BLaER1 treated with 17β-estradiol and CSF1 and Interleukin-3, amounts not matched to agents 10 nM and 100 nM (cell line): ENCODE results near the gene PLK1.
"Not testable (repeated sequence)": the region's sequence is repeated elsewhere in the genome, so short reads cannot be mapped to it uniquely, and the experiment has no call there.

Experiments used
- H3K27ac ChIP-seq, 11 experiments: shearing (Covaris generic); formaldehyde crosslinking; 2 replicates each; pipeline ENCODE4 v1.8.1; 2022
- H3K27me3 ChIP-seq, 11 experiments: shearing (Covaris generic); formaldehyde crosslinking; 2 replicates each; pipeline ENCODE4 v1.8.1; 2022
- H3K36me3 ChIP-seq, 11 experiments: shearing (Covaris generic); formaldehyde crosslinking; 2 replicates each; pipeline ENCODE4 v1.8.1; 2022
- H3K4me1 ChIP-seq, 10 experiments: shearing (Covaris generic); formaldehyde crosslinking; 2 replicates each; pipeline ENCODE4 v1.8.1; 2022
- H3K4me2 ChIP-seq, 11 experiments: shearing (Covaris generic); formaldehyde crosslinking; 2 replicates each; pipeline ENCODE4 v1.8.1; 2022
- H3K4me3 ChIP-seq, 10 experiments: shearing (Covaris generic); formaldehyde crosslinking; 2 replicates each; pipeline ENCODE4 v1.8.1; 2022
- H3K9ac ChIP-seq, 11 experiments: shearing (Covaris generic); formaldehyde crosslinking; 2 replicates each; pipeline ENCODE4 v1.8.1; 2022
- H3K9me3 ChIP-seq, 11 experiments: shearing (Covaris generic); formaldehyde crosslinking; replicated peaks in 1 of 11; 2 replicates each; pipeline ENCODE4 v1.8.1; 2022
- H4K20me1 ChIP-seq, 11 experiments: shearing (Covaris generic); formaldehyde crosslinking; 2 replicates each; pipeline ENCODE4 v1.8.1; 2022
- Cebpa-rat ChIP-seq, 11 experiments: shearing (Covaris generic); IDR thresholded peaks; 2 replicates each; pipeline ENCODE4 v1.8.1; 2022

Gene PLK1

GRCh38 chr16:23678430-23679273 lies at the start of gene PLK1:
TSS of gene PLK1 (plus strand) at chr16:23678889. CDS start at chr16:23678933, 44 bp downstream.
- H3K9me3 ChIP-seq, result no peaks in the 10 kb centered on the region
- no peaks in the 10 kb centered on the region for H3K27me3 ChIP-seq
- H3K36me3 ChIP-seq, result peaks cover 19 to 62% (median 54%) of the 10 kb centered on the region in 11 experiments
- peak within 1 kb of the TSS in 10 of 11 experiments; percentile 67 to 92 (median 83); a peak in 20 of 22 replicates for H3K27ac ChIP-seq
- no peak for TF ChIP-seq Cebpa-rat (IDR thresholded peaks at IDR 0.05)
- H3K4me1 ChIP-seq, result peaks cover 31 to 58% (median 39%) of the 10 kb centered on the region in 10 experiments
- H3K4me3 ChIP-seq, result peak within 1 kb of the TSS; percentile 68 to 94 (median 80)
- H4K20me1 ChIP-seq, result peaks cover 5 to 50% (median 34%) of the 10 kb centered on the region in 11 experiments; a peak in 20 of 22 replicates
- H3K9ac ChIP-seq, result peak within 1 kb of the TSS; percentile 63 to 92 (median 85)
- H3K4me2 ChIP-seq, result peak within 1 kb of the TSS; percentile 86 to 100 (median 95)

GRCh38 chr16:23629516-23629915 lies 49.2 kb upstream of the PLK1 start:
- Histone ChIP-seq H3K4me3 (no peak overlapping the region), H3K27ac (no peak overlapping the region), H3K9me3 (no peaks in the 10 kb centered on the region), H3K27me3 (no peaks in the 10 kb centered on the region), H4K20me1 (peaks cover 0 to 16% (median 0%) of the 10 kb centered on the region in 11 experiments; a peak in 4 of 22 replicates), H3K9ac (no peak overlapping the region; a peak in 1 of 22 replicates), H3K4me2 (no peak overlapping the region), H3K4me1 (no peaks in the 10 kb centered on the region), H3K36me3 (peaks cover 85 to 99% (median 91%) of the 10 kb centered on the region in 11 experiments)
- no peak for TF ChIP-seq Cebpa-rat (IDR thresholded peaks at IDR 0.05)

- peaks cover 82 to 99% (median 89%) of the 10 kb centered on the region in 11 experiments for H3K36me3 ChIP-seq
- H3K4me1 ChIP-seq, H3K27ac ChIP-seq, H3K4me3 ChIP-seq, H3K9ac ChIP-seq, H3K4me2 ChIP-seq, H3K27me3 ChIP-seq, H3K9me3 ChIP-seq: not testable (repeated sequence)
- H4K20me1 ChIP-seq, result peaks cover 0 to 16% (median 0%) of the 10 kb centered on the region in 11 experiments; a peak in 4 of 22 replicates
Measured at GRCh38 chr16:23631874-23632273, 46.8 kb upstream of the PLK1 start.

- peaks cover 74 to 94% (median 86%) of the 10 kb centered on the region in 11 experiments for H3K36me3 ChIP-seq
- no peak overlapping the region for H3K27ac ChIP-seq
- no peak overlapping the region for H3K4me2 ChIP-seq
- H4K20me1 ChIP-seq, result peaks cover 0 to 16% (median 0%) of the 10 kb centered on the region in 11 experiments; a peak in 4 of 22 replicates
- H3K27me3 ChIP-seq, result no peaks in the 10 kb centered on the region
- no peak for TF ChIP-seq Cebpa-rat (IDR thresholded peaks at IDR 0.05)
- H3K9me3 ChIP-seq, result no peaks in the 10 kb centered on the region
- H3K4me3 ChIP-seq, result no peak overlapping the region
- peaks cover 0 to 14% (median under 1%) of the 10 kb centered on the region in 10 experiments; a peak in 12 of 20 replicates for H3K4me1 ChIP-seq
- no peak overlapping the region for H3K9ac ChIP-seq
Measured at GRCh38 chr16:23634461-23635036, 44.1 kb upstream of the PLK1 start.

- H3K36me3 ChIP-seq, result peaks cover 64 to 81% (median 74%) of the 10 kb centered on the region in 11 experiments
- H3K4me1 ChIP-seq, result peaks cover 10 to 25% (median 11%) of the 10 kb centered on the region in 10 experiments
- no peaks in the 10 kb centered on the region for H3K27me3 ChIP-seq
- no peaks in the 10 kb centered on the region for H3K9me3 ChIP-seq
- no peak for TF ChIP-seq Cebpa-rat (IDR thresholded peaks at IDR 0.05)
- H4K20me1 ChIP-seq, result peaks cover 0 to 16% (median 0%) of the 10 kb centered on the region in 11 experiments; a peak in 3 of 22 replicates
- no peak overlapping the region for H3K27ac ChIP-seq
- H3K4me2 ChIP-seq, result no peak overlapping the region
- peak overlapping the region in 1 of 11 experiments; percentile 62; a peak in 1 of 22 replicates for H3K9ac ChIP-seq
- H3K4me3 ChIP-seq, result no peak overlapping the region
Measured at GRCh38 chr16:23635958-23636357, 42.7 kb upstream of the PLK1 start.

- Histone ChIP-seq H4K20me1 (peaks cover 0 to 14% (median 0%) of the 10 kb centered on the region in 11 experiments; a peak in 7 of 22 replicates), H3K4me2 (peak overlapping the region; percentile 84 to 98 (median 93)), H3K9me3 (no peaks in the 10 kb centered on the region), H3K4me3 (peak overlapping the region; percentile 71 to 97 (median 90)), H3K27me3 (no peaks in the 10 kb centered on the region), H3K27ac (peak overlapping the region; percentile 66 to 96 (median 92)), H3K9ac (peak overlapping the region; percentile 88 to 96 (median 94)), H3K36me3 (peaks cover 47 to 64% (median 58%) of the 10 kb centered on the region in 11 experiments), H3K4me1 (peaks cover 25 to 38% (median 26%) of the 10 kb centered on the region in 10 experiments)
- TF ChIP-seq Cebpa-rat (IDR thresholded peaks at IDR 0.05), result no peak
Measured at GRCh38 chr16:23640615-23640930, 38.1 kb upstream of the PLK1 start.

- Histone ChIP-seq H3K4me1 (peaks cover 25 to 34% (median 26%) of the 10 kb centered on the region in 10 experiments), H3K36me3 (peaks cover 47 to 64% (median 58%) of the 10 kb centered on the region in 11 experiments), H4K20me1 (peaks cover 0 to 19% (median 3%) of the 10 kb centered on the region in 11 experiments; a peak in 8 of 22 replicates), H3K9ac (peak within 1 kb of the TSS; percentile 88 to 96 (median 94)), H3K4me2 (peak within 1 kb of the TSS; percentile 84 to 98 (median 93)), H3K27ac (peak within 1 kb of the TSS; percentile 71 to 96 (median 92)), H3K4me3 (peak within 1 kb of the TSS; percentile 71 to 97 (median 90)), H3K27me3 (no peaks in the 10 kb centered on the region), H3K9me3 (no peaks in the 10 kb centered on the region)
- TF ChIP-seq Cebpa-rat (IDR thresholded peaks at IDR 0.05), result no peak
Measured at GRCh38 chr16:23640931-23641765, 37.5 kb upstream of the PLK1 start, which contains the start of the genes DCTN5 and PALB2. TSS of gene DCTN5 (plus strand) at chr16:23641466. CDS start at chr16:23641543, 77 bp downstream. TSS of gene PALB2 (minus strand) at chr16:23641310. CDS start at chr16:23641157, 153 bp downstream.

GRCh38 chr16:23642246-23642774 lies 36.4 kb upstream of the PLK1 start:
- Histone ChIP-seq H3K27ac (peak overlapping the region; percentile 71 to 96 (median 92); a peak in 20 of 22 replicates), H3K4me2 (peak overlapping the region; percentile 77 to 96 (median 88)), H3K27me3 (no peaks in the 10 kb centered on the region)

More at GRCh38 chr16:23642246-23642774, 36.4 kb upstream of the PLK1 start:
- peaks cover 51 to 66% (median 60%) of the 10 kb centered on the region in 11 experiments for H3K36me3 ChIP-seq
- H4K20me1 ChIP-seq, result peaks cover 3 to 31% (median 11%) of the 10 kb centered on the region in 11 experiments; a peak in 13 of 22 replicates
- peak overlapping the region; percentile 88 to 96 (median 94) for H3K9ac ChIP-seq
- no peak for TF ChIP-seq Cebpa-rat (IDR thresholded peaks at IDR 0.05)
- H3K9me3 ChIP-seq, result peaks cover 0 to 3% (median 0%) of the 10 kb centered on the region in 11 experiments; a peak in 2 of 22 replicates
- H3K4me3 ChIP-seq, result peak overlapping the region; percentile 71 to 97 (median 90)
- H3K4me1 ChIP-seq, result peaks cover 25 to 34% (median 26%) of the 10 kb centered on the region in 10 experiments
